NB4 (cell line): ENCODE results near the gene NPDC1.
A peak's percentile ranks its signal among the peaks of the same experiment; 100 is the strongest.

Experiments
- DNase-seq: peaks from one replicate; pipeline ENCODE4 v3.0.0; 2010; ENCODE audit warnings: low read depth
- H3K4me3 ChIP-seq: one replicate; pipeline ENCODE4 v1.5.1; 2011; ENCODE audit warnings: mild to moderate bottlenecking, low read depth, low read length, moderate library complexity
- MYC ChIP-seq: IDR thresholded peaks from 2 replicates; pipeline ENCODE4 v1.6.1; 2011; ENCODE audit warnings: low read depth, low read length
- POLR2A ChIP-seq: IDR thresholded peaks from 2 replicates; pipeline ENCODE4 v1.6.1; 2011; ENCODE audit warnings: mild to moderate bottlenecking; ENCODE audit not compliant: insufficient read length; ENCODE audit errors: extremely low read depth
- TF ChIP-seq, protein P1 (sequence below): IDR thresholded peaks from 2 replicates; pipeline ENCODE4 v1.6.1; 2011; ENCODE audit warnings: low read depth, low read length
- TF ChIP-seq, protein P2 (sequence below): IDR thresholded peaks from one replicate; pipeline ENCODE4 v1.5.1; 2012; ENCODE audit warnings: low read depth, low read length

The NPDC1 gene

GRCh38 chr9:137023157-137023556 lies 22.8 kb downstream of the NPDC1 start:
- no peak overlapping the region for H3K4me3 ChIP-seq
- TF ChIP-seq POLR2A, result no peak
- TF ChIP-seq, protein P1, sequence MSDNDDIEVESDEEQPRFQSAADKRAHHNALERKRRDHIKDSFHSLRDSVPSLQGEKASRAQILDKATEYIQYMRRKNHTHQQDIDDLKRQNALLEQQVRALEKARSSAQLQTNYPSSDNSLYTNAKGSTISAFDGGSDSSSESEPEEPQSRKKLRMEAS, result no peak
- TF ChIP-seq, protein P2, sequence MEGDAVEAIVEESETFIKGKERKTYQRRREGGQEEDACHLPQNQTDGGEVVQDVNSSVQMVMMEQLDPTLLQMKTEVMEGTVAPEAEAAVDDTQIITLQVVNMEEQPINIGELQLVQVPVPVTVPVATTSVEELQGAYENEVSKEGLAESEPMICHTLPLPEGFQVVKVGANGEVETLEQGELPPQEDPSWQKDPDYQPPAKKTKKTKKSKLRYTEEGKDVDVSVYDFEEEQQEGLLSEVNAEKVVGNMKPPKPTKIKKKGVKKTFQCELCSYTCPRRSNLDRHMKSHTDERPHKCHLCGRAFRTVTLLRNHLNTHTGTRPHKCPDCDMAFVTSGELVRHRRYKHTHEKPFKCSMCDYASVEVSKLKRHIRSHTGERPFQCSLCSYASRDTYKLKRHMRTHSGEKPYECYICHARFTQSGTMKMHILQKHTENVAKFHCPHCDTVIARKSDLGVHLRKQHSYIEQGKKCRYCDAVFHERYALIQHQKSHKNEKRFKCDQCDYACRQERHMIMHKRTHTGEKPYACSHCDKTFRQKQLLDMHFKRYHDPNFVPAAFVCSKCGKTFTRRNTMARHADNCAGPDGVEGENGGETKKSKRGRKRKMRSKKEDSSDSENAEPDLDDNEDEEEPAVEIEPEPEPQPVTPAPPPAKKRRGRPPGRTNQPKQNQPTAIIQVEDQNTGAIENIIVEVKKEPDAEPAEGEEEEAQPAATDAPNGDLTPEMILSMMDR, result no peak
- no peak for TF ChIP-seq MYC
- DNase-seq, result no peak

DNA sequence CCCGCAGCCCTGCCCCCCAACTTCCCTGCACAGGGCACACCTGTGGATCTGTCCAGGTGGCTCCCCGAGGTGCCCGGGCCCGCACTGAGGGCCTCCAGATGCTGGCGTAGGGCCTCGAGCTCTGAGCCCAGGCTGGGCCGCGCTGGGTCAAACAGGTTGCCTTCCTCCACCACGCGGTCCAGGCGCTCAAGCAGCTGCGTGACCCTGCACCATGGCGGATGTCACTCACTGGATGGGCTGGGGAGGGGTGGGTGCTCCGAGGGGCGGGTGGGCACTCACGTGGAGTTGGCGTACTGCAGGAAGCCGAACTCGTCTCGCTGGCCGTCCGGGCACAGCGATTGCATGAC lies 23.3 kb downstream of the NPDC1 start:
- H3K4me3 ChIP-seq, result no peak overlapping the region
- no peak for TF ChIP-seq POLR2A
- TF ChIP-seq, protein P1, result no peak
- TF ChIP-seq MYC, result no peak
- TF ChIP-seq, protein P2, result no peak

GRCh38 chr9:137021979-137022661 lies 23.9 kb downstream of the NPDC1 start:
- no peak overlapping the region for H3K4me3 ChIP-seq
- TF ChIP-seq POLR2A (no peak), MYC (no peak)
- TF ChIP-seq, protein P1, result no peak
- TF ChIP-seq, protein P2, result no peak
- peak; percentile 83 for DNase-seq

More for the DNA sequence above, 23.3 kb downstream of the NPDC1 start:
- DNase-seq, result no peak

DNA sequence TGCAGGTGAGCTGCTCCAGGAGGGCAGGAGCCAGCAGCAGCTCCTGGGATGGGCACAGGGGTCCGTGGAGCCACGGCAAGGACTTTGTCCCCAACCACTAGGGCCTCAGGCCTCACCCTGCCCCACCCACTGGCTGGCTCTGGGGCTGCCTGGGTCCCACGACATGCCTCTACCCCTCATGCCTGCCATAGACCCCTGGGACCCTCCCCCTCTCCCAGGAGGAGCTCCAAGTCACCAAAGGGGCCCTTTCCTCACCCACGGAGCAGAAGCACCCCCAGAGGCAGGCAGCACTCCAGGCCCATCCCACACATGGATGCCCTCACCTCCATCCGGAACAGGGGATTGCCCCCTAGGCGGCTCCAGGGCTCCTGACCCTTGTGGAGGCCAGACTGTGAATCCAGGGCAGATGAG lies 24.4 kb downstream of the NPDC1 start:
- no peak for DNase-seq

GRCh38 chr9:137020771-137021567 lies 25.0 kb downstream of the NPDC1 start:
- TF ChIP-seq, protein P1, result no peak
- TF ChIP-seq, protein P2, result no peak
- no peak for TF ChIP-seq MYC
- TF ChIP-seq POLR2A, result no peak
- no peak for DNase-seq
- H3K4me3 ChIP-seq, result no peak overlapping the region

More for the DNA sequence above, 24.4 kb downstream of the NPDC1 start:
- TF ChIP-seq, protein P1, result no peak
- TF ChIP-seq, protein P2, result no peak
- TF ChIP-seq POLR2A (no peak), MYC (no peak)
- no peak overlapping the region for H3K4me3 ChIP-seq
